Stimulated activated CD4-positive, alpha-beta T cell treated with anti-CD3 and anti-CD28 coated beads, Interleukin-15, amount 100 ng/mL, for 1 hour (primary cell): ENCODE data around the gene RHOG.
"Not testable (repeated sequence)": the region's sequence is repeated elsewhere in the genome, so short reads cannot be mapped to it uniquely, and the experiment has no call there.

Experiments used
- DNase-seq, 2 donors: peaks; one replicate each; pipeline ENCODE4 v3.0.0-alpha.2; 2020; ENCODE audit warnings: low read depth in 1 of 2, low spot score in 1 of 2

The RHOG gene

GRCh38 chr11:3840870-3841425, at the start of gene RHOG:
Gene RHOG (minus strand): TSS chr11:3840959. CDS start chr11:3828138, 12,821 bp downstream.
- DNase-seq = peak in 1 of 2 donors; percentile 58

- no peak for DNase-seq
Observed at GRCh38 chr11:3890014-3890413, 49.3 kb upstream of the RHOG start.

GRCh38 chr11:3888876-3889275, 48.1 kb upstream of the RHOG start:
- no peak for DNase-seq

- DNase-seq = no peak
Observed at GRCh38 chr11:3886985-3887384, 46.2 kb upstream of the RHOG start.

GRCh38 chr11:3885855-3886254, 45.1 kb upstream of the RHOG start:
- no peak for DNase-seq

GRCh38 chr11:3882655-3883054, 41.9 kb upstream of the RHOG start:
- no peak for DNase-seq

- DNase-seq = no peak
Observed at GRCh38 chr11:3880724-3881123, 40.0 kb upstream of the RHOG start.

GRCh38 chr11:3879967-3880542, 39.3 kb upstream of the RHOG start:
- DNase-seq = no peak

GRCh38 chr11:3879216-3879966, 38.6 kb upstream of the RHOG start:
- no peak for DNase-seq

GRCh38 chr11:3878258-3878584, 37.5 kb upstream of the RHOG start:
- no peak for DNase-seq

- DNase-seq = no peak
Observed at GRCh38 chr11:3877364-3878257, 36.9 kb upstream of the RHOG start.

GRCh38 chr11:3876613-3877012, 35.9 kb upstream of the RHOG start:
- no peak for DNase-seq

- DNase-seq = no peak
Observed at GRCh38 chr11:3873712-3874349, 33.1 kb upstream of the RHOG start.

- no peak for DNase-seq
Observed at GRCh38 chr11:3867209-3868091, 26.7 kb upstream of the RHOG start.

GRCh38 chr11:3866836-3867208, 26.1 kb upstream of the RHOG start:
- no peak for DNase-seq

- DNase-seq = no peak
Observed at GRCh38 chr11:3866206-3866605, 25.4 kb upstream of the RHOG start.

GRCh38 chr11:3865388-3866193, 24.8 kb upstream of the RHOG start:
- DNase-seq = no peak

- no peak for DNase-seq
Observed at GRCh38 chr11:3861683-3862082, 20.9 kb upstream of the RHOG start.

GRCh38 chr11:3860898-3861393, 20.2 kb upstream of the RHOG start:
- not testable (repeated sequence) for DNase-seq
